GM19351 (cell line): ENCODE measurements around the gene REC114.
"Not testable (repeated sequence)": the region's sequence is repeated elsewhere in the genome, so short reads cannot be mapped to it uniquely, and the experiment has no call there.

ENCODE experiments used
- ATAC-seq: cut with Tn5 transposase; IDR thresholded peaks from one replicate; pipeline ENCODE4 v1.9.1; 2021; ENCODE audit warnings: mild to moderate bottlenecking, moderate library complexity; ENCODE audit not compliant: unreplicated experiment

The REC114 gene

GRCh38 chr15:73522011-73522410 lies 79.0 kb downstream of the REC114 start:
- no peak for ATAC-seq

DNA sequence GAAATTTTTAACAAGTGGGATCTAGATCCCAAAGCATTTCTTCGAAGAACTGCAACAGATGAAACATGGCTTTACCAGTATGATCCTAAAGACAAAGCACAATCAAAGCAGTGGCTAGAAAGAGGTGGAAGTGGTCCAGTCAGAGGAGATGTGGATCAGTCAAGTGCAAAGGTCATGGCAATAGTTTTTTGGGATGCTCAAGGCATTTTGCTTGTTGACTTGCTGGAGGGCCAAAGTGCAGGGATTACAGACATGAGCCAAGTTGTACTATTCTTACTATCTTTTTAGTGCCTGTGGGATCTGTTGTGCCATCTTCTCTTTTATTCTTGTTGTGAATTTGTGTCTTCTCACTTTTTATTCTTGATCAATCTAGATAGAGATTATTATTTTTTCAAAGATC lies 82.0 kb downstream of the REC114 start:
- ATAC-seq: no peak

GRCh38 chr15:73527598-73527997 lies 84.6 kb downstream of the REC114 start:
- no peak for ATAC-seq

- ATAC-seq: no peak
Measured at GRCh38 chr15:73530649-73531048, 87.7 kb downstream of the REC114 start.

- ATAC-seq: no peak
Measured at GRCh38 chr15:73538123-73538522, 95.2 kb downstream of the REC114 start.

GRCh38 chr15:73538563-73539211 lies 95.7 kb downstream of the REC114 start:
- ATAC-seq: no peak

GRCh38 chr15:73539212-73540128 lies 96.5 kb downstream of the REC114 start:
- no peak for ATAC-seq

GRCh38 chr15:73540161-73540560 lies 97.2 kb downstream of the REC114 start:
- no peak for ATAC-seq

GRCh38 chr15:73541479-73541878 lies 98.5 kb downstream of the REC114 start:
- ATAC-seq: no peak

DNA sequence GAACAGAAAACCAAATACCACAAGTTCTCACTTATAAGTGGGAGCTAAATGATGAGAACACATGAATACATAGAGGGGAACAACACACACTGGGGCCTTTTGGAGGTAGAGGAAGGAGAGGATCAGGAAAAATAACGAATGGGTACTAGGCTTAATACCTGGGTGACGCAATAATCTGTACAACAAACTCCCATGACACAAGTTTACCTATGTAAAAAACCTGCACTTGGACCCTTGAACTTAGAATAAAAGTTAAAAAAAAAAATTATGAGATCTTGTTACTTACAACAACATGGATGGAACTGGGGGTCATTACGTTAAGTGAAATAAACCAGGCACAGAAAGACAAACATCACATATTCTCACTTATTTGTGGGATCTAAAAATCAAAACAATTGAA lies 106.0 kb downstream of the REC114 start:
- not testable (repeated sequence) for ATAC-seq

DNA sequence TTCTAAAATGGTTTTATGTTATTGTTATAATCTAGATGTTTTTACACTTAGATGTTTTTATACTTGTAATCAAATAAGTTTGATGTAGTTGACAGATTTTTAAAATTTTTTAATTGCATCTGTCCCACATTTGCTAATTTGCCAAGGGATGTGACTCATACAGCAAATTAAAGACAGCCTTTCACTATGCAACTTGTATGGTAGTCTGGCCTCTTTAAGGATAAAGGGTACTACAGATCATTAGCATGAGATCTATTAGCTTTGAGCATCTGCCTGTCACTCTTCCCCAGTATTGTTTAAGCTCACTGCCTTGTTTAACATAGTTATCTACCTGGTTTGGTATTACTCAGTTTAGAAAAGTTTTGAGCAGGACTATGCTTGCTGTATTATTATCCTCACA lies 107.2 kb downstream of the REC114 start:
- no peak for ATAC-seq

DNA sequence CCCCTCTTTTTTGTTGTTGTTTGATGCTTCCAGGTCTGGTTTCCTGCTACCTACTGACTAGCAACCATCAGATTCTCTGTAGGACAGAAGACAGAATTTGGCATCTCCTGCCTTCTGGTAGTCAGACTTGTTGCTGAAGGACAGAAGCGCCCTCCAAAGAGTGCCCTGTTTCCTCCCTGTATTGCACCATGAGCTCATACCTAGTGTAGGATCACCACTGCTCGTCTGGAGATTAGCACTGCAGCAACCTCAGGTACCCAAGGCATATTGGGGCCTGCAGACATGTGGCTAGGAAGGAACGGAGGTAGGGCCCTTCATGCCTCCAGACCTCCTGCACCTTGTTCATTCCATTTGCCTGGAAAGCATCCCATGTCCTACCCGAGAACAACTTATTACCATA lies 112.1 kb downstream of the REC114 start:
- ATAC-seq: no peak

GRCh38 chr15:73558529-73558928 lies 115.6 kb downstream of the REC114 start:
- ATAC-seq: no peak

- no peak for ATAC-seq
Measured at GRCh38 chr15:73560501-73561117, 117.6 kb downstream of the REC114 start.

DNA sequence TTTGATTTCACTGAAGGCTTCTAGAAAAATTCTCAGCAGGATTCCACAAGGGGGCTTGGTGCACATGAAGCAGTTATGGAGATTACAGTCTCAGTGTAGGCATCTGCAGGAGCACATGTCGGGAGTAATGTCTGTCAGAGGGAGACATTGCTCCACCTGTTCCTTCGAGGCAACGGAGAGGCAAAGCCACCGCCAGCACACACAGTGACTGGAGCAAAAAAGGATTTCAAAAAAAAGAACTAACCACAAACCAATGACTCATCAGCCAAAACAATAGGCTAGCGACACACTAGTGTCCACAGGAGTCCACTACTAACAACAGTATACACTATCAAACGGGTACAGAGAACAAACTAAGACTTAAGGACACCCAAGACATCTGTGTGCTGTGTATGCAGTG lies 121.3 kb downstream of the REC114 start:
- ATAC-seq: no peak

GRCh38 chr15:73567020-73567419 lies 124.1 kb downstream of the REC114 start:
- ATAC-seq: no peak

- no peak for ATAC-seq
Measured at GRCh38 chr15:73568564-73569280, 125.8 kb downstream of the REC114 start.

DNA sequence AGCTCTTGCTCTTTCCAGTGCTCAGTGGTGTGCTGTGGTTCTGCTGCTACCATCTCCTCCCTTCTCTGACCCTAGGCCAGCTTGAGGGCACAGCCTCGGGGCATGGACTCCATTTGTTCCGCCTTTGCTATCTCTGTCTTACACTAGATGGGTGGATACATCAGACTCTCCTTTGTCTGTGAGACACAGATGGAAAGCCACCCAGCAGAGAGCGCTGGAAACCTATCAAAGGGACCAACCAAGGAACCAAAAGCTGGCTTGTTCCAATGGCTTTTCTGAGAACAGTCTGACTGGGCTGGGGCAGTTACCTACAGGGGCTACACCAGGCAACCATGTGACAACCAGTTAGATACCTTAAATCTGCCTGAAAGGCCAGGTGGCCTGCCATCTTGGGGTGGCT lies 126.4 kb downstream of the REC114 start:
- no peak for ATAC-seq

- no peak for ATAC-seq
Measured at GRCh38 chr15:73570355-73571032, 127.5 kb downstream of the REC114 start.

GRCh38 chr15:73571346-73571745 lies 128.4 kb downstream of the REC114 start:
- ATAC-seq: no peak

- no peak for ATAC-seq
Measured at GRCh38 chr15:73572296-73572695, 129.3 kb downstream of the REC114 start.
